ENCODE results near the gene SERINC5.

SERINC5 gene

DNA sequence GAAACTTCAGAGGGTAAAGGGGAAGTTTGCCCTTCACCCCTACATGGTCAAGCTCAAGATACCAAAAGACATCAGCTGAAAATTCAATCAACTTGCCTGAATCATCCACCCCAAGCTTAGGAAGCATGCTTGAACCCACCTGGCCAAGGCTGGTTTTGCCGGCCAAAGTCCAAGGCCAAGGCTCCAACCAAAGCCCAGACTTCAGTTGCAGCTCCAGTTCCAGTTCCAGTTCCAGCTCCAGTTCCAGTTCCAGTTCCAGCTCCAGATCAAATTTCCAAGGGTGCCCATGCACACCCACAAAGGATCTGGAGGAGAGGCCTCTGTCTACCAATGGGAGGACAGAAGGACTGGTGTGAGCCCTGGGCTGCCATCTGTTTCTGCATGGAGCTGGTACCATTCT, 4.6 kb upstream of the SERINC5 start:
- TF ChIP-seq, protein P1, sequence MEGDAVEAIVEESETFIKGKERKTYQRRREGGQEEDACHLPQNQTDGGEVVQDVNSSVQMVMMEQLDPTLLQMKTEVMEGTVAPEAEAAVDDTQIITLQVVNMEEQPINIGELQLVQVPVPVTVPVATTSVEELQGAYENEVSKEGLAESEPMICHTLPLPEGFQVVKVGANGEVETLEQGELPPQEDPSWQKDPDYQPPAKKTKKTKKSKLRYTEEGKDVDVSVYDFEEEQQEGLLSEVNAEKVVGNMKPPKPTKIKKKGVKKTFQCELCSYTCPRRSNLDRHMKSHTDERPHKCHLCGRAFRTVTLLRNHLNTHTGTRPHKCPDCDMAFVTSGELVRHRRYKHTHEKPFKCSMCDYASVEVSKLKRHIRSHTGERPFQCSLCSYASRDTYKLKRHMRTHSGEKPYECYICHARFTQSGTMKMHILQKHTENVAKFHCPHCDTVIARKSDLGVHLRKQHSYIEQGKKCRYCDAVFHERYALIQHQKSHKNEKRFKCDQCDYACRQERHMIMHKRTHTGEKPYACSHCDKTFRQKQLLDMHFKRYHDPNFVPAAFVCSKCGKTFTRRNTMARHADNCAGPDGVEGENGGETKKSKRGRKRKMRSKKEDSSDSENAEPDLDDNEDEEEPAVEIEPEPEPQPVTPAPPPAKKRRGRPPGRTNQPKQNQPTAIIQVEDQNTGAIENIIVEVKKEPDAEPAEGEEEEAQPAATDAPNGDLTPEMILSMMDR (IDR thresholded peaks at IDR 0.05; ENCODE audit: low read depth, low read length) = no peak
- H3K36me3 ChIP-seq = no peaks in the 10 kb centered on the region
- H3K4me1 ChIP-seq = peaks cover 7% of the 10 kb centered on the region
- H3K4me3 ChIP-seq (ENCODE audit: low read depth, low read length) = no peak overlapping the region
- no peaks in the 10 kb centered on the region for H3K9me3 ChIP-seq
- no peaks in the 10 kb centered on the region for H3K27me3 ChIP-seq
- DNase-seq = no peak

DNA sequence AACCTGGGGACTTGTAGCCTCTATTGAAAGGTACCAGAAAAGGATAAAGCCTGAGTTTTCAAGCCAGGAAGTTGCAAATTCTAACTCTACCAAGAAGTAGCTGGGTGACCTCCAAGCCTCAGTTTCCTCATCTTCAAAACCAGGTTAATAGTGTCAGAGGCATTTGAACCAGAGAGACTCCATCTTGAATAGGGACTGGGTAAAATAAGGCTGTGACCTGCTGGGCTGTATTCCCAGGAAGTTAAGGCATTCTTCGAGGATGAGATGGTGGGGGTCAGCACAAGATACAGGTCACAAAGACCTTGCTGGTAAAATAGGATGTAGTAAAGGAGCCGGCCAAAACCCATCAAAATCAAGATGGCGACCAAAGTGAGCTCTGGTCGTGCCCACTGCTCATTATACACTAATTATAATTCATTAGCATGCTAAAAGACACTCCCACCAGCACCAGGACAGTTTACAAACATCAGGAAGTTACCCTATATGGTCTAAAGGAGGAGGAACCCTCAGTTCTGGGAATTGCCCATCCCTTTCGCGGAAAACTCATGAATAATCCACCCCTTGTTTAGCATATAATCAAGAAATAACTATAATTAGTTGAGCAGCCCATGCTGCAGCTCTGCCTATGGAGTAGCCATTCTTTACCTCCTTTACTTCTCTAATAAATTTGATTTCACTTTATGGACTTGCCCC, 3.8 kb upstream of the SERINC5 start:
- no peaks in the 10 kb centered on the region for H3K36me3 ChIP-seq
- TF ChIP-seq, protein P1 (IDR thresholded peaks at IDR 0.05; ENCODE audit: low read depth, low read length) = no peak
- no peak overlapping the region for H3K4me3 ChIP-seq (ENCODE audit: low read depth, low read length)

DNA sequence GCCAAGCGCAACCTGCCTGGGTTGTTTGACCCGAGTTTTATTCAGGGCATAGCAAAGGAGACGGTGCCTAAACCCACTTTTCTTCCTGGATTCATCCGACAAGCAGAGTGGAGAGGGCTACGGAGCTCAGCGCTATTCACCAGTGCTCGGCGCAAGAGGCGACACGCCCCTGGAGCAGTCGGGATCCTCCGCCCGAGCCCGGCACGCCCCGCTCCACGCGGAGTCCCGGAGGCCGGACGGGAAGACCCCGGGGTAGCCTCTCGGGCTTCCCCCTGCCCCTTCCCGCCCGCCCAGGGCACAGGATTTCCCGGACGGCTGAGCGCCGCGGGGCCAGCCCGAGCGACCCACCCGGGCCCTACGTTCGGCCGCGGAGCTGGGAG, 427 bp downstream of the SERINC5 start:
- TF ChIP-seq, protein P1 (IDR thresholded peaks at IDR 0.05; ENCODE audit: low read depth, low read length) = no peak
- Histone ChIP-seq H3K36me3 (peaks cover 4% of the 10 kb centered on the region; the same call in 1 of the 2 replicates), H3K9me3 (no peaks in the 10 kb centered on the region), H3K27me3 (no peaks in the 10 kb centered on the region), H3K4me1 (peaks cover 14% of the 10 kb centered on the region), H3K4me3 (ENCODE audit: low read depth, low read length) (peak overlapping the region; percentile 94)
- DNase-seq = peak; percentile 78

More for the DNA sequence above, 3.8 kb upstream of the SERINC5 start:
- H3K9me3 ChIP-seq = no peaks in the 10 kb centered on the region
- H3K4me1 ChIP-seq = peaks cover 7% of the 10 kb centered on the region
- no peaks in the 10 kb centered on the region for H3K27me3 ChIP-seq
- DNase-seq = no peak

DNA sequence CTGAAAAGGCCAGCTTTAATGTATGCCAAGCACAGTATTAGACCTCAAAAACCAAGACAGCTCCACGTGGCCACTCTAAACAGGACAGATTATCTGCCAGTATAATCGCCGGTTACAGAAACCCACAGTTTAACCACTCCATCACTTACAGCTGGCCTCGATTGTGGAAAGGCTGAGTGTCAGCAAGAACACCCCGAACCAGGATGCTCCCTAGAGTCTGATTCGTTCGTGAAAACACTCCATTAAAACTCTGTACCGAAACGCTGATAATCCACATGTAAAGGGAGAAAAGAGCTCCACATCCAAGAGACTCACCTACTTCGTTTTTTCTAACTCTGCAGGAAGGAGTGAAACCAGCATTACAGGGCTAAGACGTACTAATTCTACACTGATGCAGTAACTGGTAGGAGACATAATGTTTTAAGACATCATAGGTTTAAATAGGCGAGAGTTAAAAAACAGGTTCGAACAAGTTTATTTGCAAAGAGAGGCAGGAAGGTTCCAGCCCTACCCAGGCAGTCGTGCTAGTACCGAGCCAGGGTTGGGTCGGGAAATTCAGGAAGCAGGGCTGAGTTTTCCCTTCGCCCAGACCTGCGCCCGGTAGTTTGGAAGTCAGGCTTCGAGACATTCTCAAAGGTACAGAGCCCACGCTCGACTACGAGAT, 949 bp downstream of the SERINC5 start:
- Histone ChIP-seq H3K27me3 (no peaks in the 10 kb centered on the region), H3K4me1 (peaks cover 14% of the 10 kb centered on the region), H3K36me3 (peaks cover 4% of the 10 kb centered on the region; the same call in 1 of the 2 replicates), H3K9me3 (no peaks in the 10 kb centered on the region), H3K4me3 (ENCODE audit: low read depth, low read length) (peak overlapping the region; percentile 94)
- DNase-seq = no peak
- TF ChIP-seq, protein P1 (IDR thresholded peaks at IDR 0.05; ENCODE audit: low read depth, low read length) = no peak

DNA sequence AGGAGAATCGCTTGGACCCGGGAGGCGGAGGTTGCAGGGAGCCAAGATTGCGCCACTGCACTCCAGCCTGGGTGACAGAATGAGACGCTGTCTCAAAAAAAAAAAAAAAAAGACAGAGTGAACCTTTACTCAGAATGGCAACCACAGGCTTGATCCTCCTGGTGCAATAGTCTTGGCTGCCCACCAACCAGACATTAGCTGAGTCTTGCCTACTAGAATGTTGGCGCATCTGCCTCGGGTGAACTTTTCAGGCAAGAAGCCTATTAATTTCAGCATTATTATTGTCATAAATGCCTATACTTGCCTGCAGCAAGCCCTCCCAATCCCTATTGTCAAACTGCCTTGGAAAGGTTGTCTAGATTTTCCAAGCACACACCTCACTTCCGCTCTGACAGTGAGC, 4.2 kb downstream of the SERINC5 start:
- DNase-seq = no peak
- Histone ChIP-seq H3K36me3 (peaks cover 4% of the 10 kb centered on the region; the same call in 1 of the 2 replicates), H3K4me1 (peaks cover 24% of the 10 kb centered on the region), H3K27me3 (no peaks in the 10 kb centered on the region), H3K4me3 (ENCODE audit: low read depth, low read length) (no peak overlapping the region), H3K9me3 (no peaks in the 10 kb centered on the region)
- TF ChIP-seq, protein P1 (IDR thresholded peaks at IDR 0.05; ENCODE audit: low read depth, low read length) = no peak

DNA sequence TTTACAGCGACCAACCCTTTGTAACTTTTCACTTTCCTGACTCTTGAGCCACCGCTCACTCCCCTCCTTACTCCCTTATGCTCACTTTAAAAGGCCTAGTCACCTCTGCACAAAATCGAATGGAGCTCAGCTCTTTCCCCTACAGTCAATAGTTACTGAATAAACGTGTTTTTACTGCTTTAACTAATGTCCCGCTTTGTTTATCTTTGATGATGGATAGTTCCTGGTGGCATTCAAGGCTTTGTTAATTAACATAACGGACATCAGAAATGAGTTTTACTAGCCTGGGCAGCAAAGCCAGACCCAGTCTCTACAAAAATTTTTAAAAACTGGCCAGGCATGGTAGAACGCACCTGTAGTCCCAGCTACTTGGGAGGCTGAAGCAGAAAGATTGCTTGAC, 5.0 kb downstream of the SERINC5 start:
- TF ChIP-seq, protein P1 (IDR thresholded peaks at IDR 0.05; ENCODE audit: low read depth, low read length) = no peak
- DNase-seq = no peak
- Histone ChIP-seq H3K4me1 (peaks cover 27% of the 10 kb centered on the region), H3K36me3 (peaks cover 4% of the 10 kb centered on the region; the same call in 1 of the 2 replicates), H3K9me3 (no peaks in the 10 kb centered on the region), H3K4me3 (ENCODE audit: low read depth, low read length) (no peak overlapping the region), H3K27me3 (no peaks in the 10 kb centered on the region)
